ENCODE measurements around the gene KIR2DL3. TPM values are rescaled to one million over a fixed set of nuclear protein-coding genes. Genes with fewer than 3 reads are reported as not detected.

Gene KIR2DL3
- total RNA-seq, 1 experiment from 2014 or later, result not detected

DNA sequence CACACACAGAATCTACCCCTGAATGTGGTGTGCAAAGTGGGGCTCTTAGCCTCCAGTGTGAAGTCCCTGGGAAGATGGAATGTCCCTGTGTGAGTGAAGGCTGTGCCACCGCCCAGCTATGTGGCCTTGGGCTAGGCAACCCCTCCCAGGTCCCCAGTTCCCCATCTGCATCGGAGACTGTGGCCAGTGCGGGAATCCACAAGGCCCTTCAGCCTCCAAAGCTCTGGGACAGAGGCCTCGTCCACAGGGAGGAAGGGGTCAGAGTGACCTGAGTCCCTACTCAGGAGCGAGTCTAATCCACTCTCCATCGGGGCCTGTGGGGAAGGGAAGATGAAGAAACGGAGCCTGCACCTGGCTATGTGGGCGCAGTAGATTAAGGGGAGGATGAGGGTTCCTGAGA is 33.4 kb upstream of the KIR2DL3 start:
- Histone ChIP-seq H4K8ac (replicated peaks; ENCODE audit: insufficient read length, low read depth, low read length) (no peak overlapping the region), H2BK120ac (ENCODE audit: low read depth, low read length, poor library complexity, severe bottlenecking) (no peak overlapping the region), H3K79me2 (ENCODE audit: insufficient read depth, low read length) (no peaks in the 10 kb centered on the region), H3K23me2 (ENCODE audit: insufficient read length, low read depth, low read length, poor library complexity, severe bottlenecking) (no peaks in the 10 kb centered on the region), H4K5ac (ENCODE audit: insufficient read length, low read depth, low read length) (no peak overlapping the region), H4K91ac (ENCODE audit: insufficient read length, low read depth, low read length) (no peak overlapping the region), H3K27me3 (ENCODE audit: insufficient read depth, low read length) (no peaks in the 10 kb centered on the region), H3K56ac (ENCODE audit: insufficient read length, low read depth, low read length) (no peak overlapping the region), H2BK15ac (ENCODE audit: low read depth, low read length) (no peak overlapping the region), H2BK20ac (ENCODE audit: low read depth, low read length, poor library complexity, severe bottlenecking) (no peak overlapping the region), H3K14ac (ENCODE audit: insufficient read depth, low read length) (no peak overlapping the region), H2AK5ac (ENCODE audit: insufficient read length, low read length) (no peak overlapping the region), H3K79me1 (ENCODE audit: insufficient read depth, low read depth, low read length, poor library complexity, severe bottlenecking) (no peaks in the 10 kb centered on the region), H3K23ac (ENCODE audit: insufficient read length, low read depth, low read length) (no peak overlapping the region), H2AFZ (ENCODE audit: low read length) (no peak overlapping the region), H3K18ac (ENCODE audit: insufficient read length, low read depth, low read length) (no peak overlapping the region), H3K4me2 (ENCODE audit: insufficient read depth, insufficient read length, low read length) (no peak overlapping the region), H3K9ac (ENCODE audit: extremely low read depth, insufficient read length, low read length) (no peak overlapping the region), H2BK12ac (ENCODE audit: insufficient read length, low read depth, low read length) (no peak overlapping the region), H3T11ph (ENCODE audit: low read length) (no peak overlapping the region), H4K20me1 (ENCODE audit: control insufficient read depth, insufficient read depth, insufficient read length) (no peaks in the 10 kb centered on the region), H3K27ac (ENCODE audit: insufficient read length, low read depth, low read length) (no peak overlapping the region), H2BK5ac (ENCODE audit: insufficient read length, low read length) (no peak overlapping the region), H3K4me1 (ENCODE audit: insufficient read depth, low read length) (no peaks in the 10 kb centered on the region), H3K9me3 (ENCODE audit: control insufficient read depth, low read depth, low read length) (peaks cover 85% of the 10 kb centered on the region), H3K4ac (ENCODE audit: low read depth, low read length) (no peak overlapping the region)
- H3K4me3 Mint-ChIP-seq, result no peak overlapping the region
- peaks cover 92 to 94% of the 10 kb centered on the region in 2 experiments for H3K9me3 Mint-ChIP-seq
- peaks cover 10% of the 10 kb centered on the region for H3K27me3 Mint-ChIP-seq (ENCODE audit: low read depth)
- no peaks in the 10 kb centered on the region for H3K4me1 Mint-ChIP-seq
- no peak for DNase-seq
- H3K27ac Mint-ChIP-seq, result no peak overlapping the region
- TF ChIP-seq, protein P1, sequence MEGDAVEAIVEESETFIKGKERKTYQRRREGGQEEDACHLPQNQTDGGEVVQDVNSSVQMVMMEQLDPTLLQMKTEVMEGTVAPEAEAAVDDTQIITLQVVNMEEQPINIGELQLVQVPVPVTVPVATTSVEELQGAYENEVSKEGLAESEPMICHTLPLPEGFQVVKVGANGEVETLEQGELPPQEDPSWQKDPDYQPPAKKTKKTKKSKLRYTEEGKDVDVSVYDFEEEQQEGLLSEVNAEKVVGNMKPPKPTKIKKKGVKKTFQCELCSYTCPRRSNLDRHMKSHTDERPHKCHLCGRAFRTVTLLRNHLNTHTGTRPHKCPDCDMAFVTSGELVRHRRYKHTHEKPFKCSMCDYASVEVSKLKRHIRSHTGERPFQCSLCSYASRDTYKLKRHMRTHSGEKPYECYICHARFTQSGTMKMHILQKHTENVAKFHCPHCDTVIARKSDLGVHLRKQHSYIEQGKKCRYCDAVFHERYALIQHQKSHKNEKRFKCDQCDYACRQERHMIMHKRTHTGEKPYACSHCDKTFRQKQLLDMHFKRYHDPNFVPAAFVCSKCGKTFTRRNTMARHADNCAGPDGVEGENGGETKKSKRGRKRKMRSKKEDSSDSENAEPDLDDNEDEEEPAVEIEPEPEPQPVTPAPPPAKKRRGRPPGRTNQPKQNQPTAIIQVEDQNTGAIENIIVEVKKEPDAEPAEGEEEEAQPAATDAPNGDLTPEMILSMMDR (conservative IDR thresholded peaks at IDR 0.05), result no peak
- WGBS (ENCODE audit: extremely low coverage, insufficient read length, low lambda C conversion rate), result no CpG with 5 or more reads among the region's 8 CpGs
- H3K36me3 Mint-ChIP-seq (ENCODE audit: insufficient read depth in 1 of 3, low read depth in 3 of 3), result peaks cover 9 to 34% (median 13%) of the 10 kb centered on the region in 3 experiments; a peak in 6 of 7 replicates

Data from H9 (cell line).